ENCODE data around the gene LPIN3.

The LPIN3 gene

GRCh38 chr20:41386502-41387427 is 46.1 kb downstream of the LPIN3 start:
- no peak overlapping the region for H3K27ac ChIP-seq
- no peak for DNase-seq (ENCODE audit: low read depth, low spot score)

- no peak overlapping the region for H3K27ac ChIP-seq
- no peak for DNase-seq (ENCODE audit: low read depth, low spot score)
Measured at GRCh38 chr20:41387444-41387851, 46.8 kb downstream of the LPIN3 start.

GRCh38 chr20:41390889-41391288 is 50.3 kb downstream of the LPIN3 start:
- H3K27ac ChIP-seq = peak overlapping the region; percentile 56
- DNase-seq (ENCODE audit: low read depth, low spot score) = no peak

GRCh38 chr20:41391587-41392001 is 51.0 kb downstream of the LPIN3 start:
- H3K27ac ChIP-seq = peak overlapping the region; percentile 56
- DNase-seq (ENCODE audit: low read depth, low spot score) = peak; percentile 61

- no peak for DNase-seq (ENCODE audit: low read depth, low spot score)
- H3K27ac ChIP-seq = peak overlapping the region; percentile 56
Measured at GRCh38 chr20:41392295-41392694, 51.7 kb downstream of the LPIN3 start.

GRCh38 chr20:41392871-41393704 is 52.5 kb downstream of the LPIN3 start:
- peak; percentile 27 for DNase-seq (ENCODE audit: low read depth, low spot score)
- no peak overlapping the region for H3K27ac ChIP-seq

GRCh38 chr20:41393705-41394066 is 53.1 kb downstream of the LPIN3 start:
- DNase-seq (ENCODE audit: low read depth, low spot score) = no peak
- no peak overlapping the region for H3K27ac ChIP-seq

GRCh38 chr20:41394081-41394480 is 53.5 kb downstream of the LPIN3 start:
- H3K27ac ChIP-seq = no peak overlapping the region

GRCh38 chr20:41394931-41395666 is 54.5 kb downstream of the LPIN3 start:
- no peak overlapping the region for H3K27ac ChIP-seq
- no peak for DNase-seq (ENCODE audit: low read depth, low spot score)

More at GRCh38 chr20:41394081-41394480, 53.5 kb downstream of the LPIN3 start:
- no peak for DNase-seq (ENCODE audit: low read depth, low spot score)

GRCh38 chr20:41395667-41396664 is 55.3 kb downstream of the LPIN3 start:
- H3K27ac ChIP-seq = no peak overlapping the region
- no peak for DNase-seq (ENCODE audit: low read depth, low spot score)

GRCh38 chr20:41398408-41398807 is 57.8 kb downstream of the LPIN3 start:
- DNase-seq (ENCODE audit: low read depth, low spot score) = no peak
- H3K27ac ChIP-seq = no peak overlapping the region

- DNase-seq (ENCODE audit: low read depth, low spot score) = no peak
- no peak overlapping the region for H3K27ac ChIP-seq
Measured at GRCh38 chr20:41403604-41404003, 63.0 kb downstream of the LPIN3 start.

GRCh38 chr20:41405436-41405835 is 64.8 kb downstream of the LPIN3 start:
- no peak for DNase-seq (ENCODE audit: low read depth, low spot score)
- no peak overlapping the region for H3K27ac ChIP-seq

GRCh38 chr20:41406353-41406752 is 65.7 kb downstream of the LPIN3 start:
- no peak overlapping the region for H3K27ac ChIP-seq
- DNase-seq (ENCODE audit: low read depth, low spot score) = no peak

GRCh38 chr20:41406896-41407444 is 66.3 kb downstream of the LPIN3 start:
- DNase-seq (ENCODE audit: low read depth, low spot score) = no peak
- H3K27ac ChIP-seq = no peak overlapping the region

GRCh38 chr20:41407607-41408006 is 67.0 kb downstream of the LPIN3 start:
- H3K27ac ChIP-seq = no peak overlapping the region
- no peak for DNase-seq (ENCODE audit: low read depth, low spot score)

- DNase-seq (ENCODE audit: low read depth, low spot score) = no peak
- H3K27ac ChIP-seq = no peak overlapping the region
Measured at GRCh38 chr20:41408156-41408794, 67.7 kb downstream of the LPIN3 start.

- no peak for DNase-seq (ENCODE audit: low read depth, low spot score)
- no peak overlapping the region for H3K27ac ChIP-seq
Measured at GRCh38 chr20:41408986-41409385, 68.4 kb downstream of the LPIN3 start.

Data from epithelial cell of prostate (primary cell).